GM19397 (cell line): ENCODE results near the gene ROR1.

ENCODE experiments used
- ATAC-seq: cut with Tn5 transposase; IDR thresholded peaks from one replicate; pipeline ENCODE4 v1.9.1; 2021; ENCODE audit warnings: mild to moderate bottlenecking, moderate library complexity; ENCODE audit not compliant: unreplicated experiment

Gene ROR1

GRCh38 chr1:64046243-64046642 lies 272.4 kb downstream of the ROR1 start:
- ATAC-seq: no peak

DNA sequence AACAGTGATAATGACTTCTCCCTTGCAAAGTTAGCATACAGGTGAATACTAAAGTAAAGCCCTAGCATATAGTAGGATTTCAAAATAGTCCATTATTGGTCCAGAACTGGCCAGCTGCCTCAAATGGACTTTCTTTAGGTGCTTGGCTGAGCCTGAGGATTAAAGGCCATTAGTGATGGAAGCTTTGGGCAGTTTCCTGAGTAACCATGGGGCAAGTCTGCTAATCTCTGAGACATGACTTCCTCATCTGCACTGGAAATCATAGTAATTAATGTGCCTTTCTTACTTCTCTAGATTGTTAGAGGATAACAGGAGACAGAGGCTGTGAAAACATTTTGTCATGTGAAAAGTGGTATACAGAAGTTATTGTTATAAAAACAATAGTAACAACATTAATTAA lies 273.1 kb downstream of the ROR1 start:
- no peak for ATAC-seq

DNA sequence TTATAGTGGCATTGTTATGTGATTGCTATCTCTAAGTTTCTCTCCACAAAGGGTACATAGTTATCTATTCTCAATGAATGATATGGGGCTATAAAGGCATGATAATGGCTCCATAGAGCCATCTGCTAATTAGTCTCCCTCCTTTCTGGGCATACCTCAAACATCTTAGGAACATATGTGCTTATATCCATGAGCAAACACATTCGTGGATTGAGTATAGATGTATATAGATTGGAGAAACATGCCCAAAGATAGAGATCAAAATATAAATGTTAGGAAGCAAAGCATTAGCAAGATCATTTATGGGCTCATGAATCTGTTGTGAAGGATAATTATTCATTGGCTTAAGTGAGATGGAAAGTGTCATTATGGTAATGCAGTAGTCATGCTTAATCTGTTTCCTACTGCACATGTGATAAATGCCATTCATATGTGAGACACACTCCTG lies 273.8 kb downstream of the ROR1 start:
- no peak for ATAC-seq

DNA sequence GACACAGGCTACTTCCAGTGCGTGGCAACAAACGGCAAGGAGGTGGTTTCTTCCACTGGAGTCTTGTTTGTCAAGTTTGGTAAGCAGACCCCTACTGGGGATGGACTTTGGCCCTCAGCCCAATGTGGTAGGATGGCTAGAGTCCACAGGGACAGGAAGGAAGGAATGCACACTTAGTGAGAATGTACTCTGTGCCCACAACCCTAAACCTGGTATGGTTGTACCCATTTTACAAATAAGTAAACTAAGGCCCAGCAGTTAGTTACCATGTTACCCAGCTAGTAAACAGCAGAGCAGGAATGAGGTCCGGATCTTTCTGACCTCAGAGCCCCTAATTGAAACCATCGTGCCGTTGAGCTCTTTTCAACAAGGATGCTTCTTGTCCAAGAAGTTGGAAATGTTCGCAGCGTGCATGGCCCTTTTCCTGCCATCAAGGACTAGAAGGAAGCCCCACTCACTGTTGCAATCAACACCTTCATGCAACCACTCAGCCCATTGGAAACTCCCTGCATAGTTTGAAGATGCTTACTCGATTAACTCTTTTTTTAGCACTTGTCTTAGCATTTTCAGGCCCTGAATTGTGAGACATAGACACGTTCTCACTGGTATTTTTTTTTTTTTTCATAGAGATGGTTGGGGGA lies 276.2 kb downstream of the ROR1 start:
- no peak for ATAC-seq

GRCh38 chr1:64050601-64051000 lies 276.8 kb downstream of the ROR1 start:
- ATAC-seq: no peak

DNA sequence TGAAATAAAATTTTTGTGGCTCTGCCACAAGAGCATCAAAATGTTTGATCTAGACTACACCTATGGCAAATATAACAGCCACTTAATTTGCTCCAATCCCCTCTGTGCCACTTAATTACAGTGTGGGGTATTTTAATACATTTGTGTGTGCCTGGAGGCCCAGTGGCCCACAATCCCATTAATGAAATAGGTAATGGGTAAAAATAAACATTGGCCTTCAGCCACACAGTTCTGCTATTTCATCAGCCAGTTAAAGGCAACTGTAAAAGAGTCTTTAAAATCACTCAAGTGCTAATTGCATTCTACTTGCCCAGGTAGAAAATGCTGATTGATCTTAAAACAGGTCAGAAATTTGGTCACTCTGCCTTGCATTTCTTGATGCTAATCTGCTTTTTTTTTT lies 278.0 kb downstream of the ROR1 start:
- ATAC-seq: no peak

DNA sequence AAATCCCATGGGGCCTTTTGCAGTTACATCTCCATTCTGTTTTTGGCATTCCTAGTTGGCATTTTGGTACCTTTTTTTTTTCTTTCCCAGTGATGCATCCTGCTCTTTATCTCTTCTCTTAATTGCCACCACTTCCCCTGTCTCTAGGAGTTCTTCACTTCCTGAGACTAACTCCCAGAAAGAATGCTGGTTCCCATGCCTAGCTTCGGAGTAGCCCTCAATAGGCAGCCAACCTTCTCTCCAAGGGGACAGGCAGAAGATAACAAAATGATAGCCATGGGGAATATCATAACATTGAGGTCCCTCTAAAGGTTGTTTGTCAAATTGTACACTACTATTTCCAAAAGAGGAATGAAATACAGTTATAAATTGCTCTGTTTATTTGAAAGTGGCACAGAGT lies 279.0 kb downstream of the ROR1 start:
- no peak for ATAC-seq

DNA sequence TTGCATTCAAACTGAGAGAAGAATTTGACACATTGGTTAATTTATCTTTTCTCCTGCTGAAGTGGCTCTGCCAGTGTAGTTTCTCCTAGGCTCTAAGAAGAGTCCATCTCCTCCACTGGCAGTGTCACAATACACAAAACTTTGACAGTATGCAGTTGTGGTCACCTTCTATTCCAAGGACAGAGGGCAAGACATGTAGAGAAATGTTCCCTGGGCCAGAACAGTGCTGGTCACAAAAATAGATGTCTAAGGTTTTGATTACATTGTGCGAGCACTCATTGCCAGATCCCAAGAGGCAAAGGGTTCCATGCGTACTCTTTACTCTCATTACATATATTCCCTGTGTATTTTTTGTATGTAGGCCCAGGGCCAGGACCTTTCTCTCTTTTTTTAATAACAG lies 281.5 kb downstream of the ROR1 start:
- no peak for ATAC-seq

DNA sequence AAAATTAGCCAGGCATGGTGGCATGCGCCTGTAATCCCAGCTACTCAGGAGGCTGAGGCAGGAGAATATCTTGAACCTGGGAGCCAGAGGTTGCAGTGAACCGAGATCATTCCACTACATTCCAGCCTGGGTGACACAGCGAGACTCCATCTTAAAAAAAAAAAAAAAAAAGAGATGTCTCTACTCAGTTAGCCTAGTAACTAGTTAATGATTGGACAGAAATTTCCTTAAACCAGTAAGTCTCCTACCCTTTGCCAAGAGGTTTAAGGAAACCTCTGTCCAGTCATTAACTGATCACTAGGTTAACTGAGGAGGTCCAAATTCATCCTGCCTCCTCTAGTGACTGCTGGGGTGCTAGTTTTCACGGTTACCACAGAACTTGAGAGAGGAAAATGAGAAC lies 285.7 kb downstream of the ROR1 start:
- no peak for ATAC-seq

- no peak for ATAC-seq
These were observed 286.9 kb downstream of the ROR1 start for GRCh38 chr1:64060611-64061302.

GRCh38 chr1:64061430-64062104 lies 287.8 kb downstream of the ROR1 start:
- no peak for ATAC-seq

GRCh38 chr1:64062529-64062928 lies 288.7 kb downstream of the ROR1 start:
- ATAC-seq: no peak

DNA sequence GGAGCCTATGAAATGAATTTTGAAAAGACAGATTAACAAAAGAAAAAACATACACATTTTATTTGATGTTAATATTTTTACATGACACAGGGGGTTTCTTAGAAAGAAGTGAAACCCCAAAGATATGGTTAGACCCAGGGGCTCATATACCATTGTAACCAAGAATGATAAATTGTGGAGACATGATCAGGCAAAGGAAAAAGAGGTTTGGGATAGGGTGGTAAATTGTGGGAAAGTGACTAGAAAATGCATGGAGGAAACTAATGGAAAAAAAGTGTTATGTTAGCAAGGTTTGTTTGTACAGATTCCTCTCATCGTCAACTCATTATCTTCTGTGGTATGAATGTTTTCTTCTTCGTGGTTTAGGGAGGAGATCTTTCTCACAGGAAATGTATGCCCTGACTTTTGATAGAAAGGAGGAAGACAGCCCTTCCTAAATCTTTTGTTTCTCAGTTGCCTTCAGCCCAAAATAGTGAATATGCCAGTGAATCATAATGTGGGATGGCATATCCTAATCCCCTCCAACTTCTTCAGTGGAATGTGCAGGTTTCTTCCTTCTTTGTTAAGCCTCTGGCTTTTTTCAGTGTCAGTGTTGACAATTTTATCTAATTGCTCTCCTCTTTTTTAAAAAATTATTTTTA lies 289.2 kb downstream of the ROR1 start:
- ATAC-seq: no peak

DNA sequence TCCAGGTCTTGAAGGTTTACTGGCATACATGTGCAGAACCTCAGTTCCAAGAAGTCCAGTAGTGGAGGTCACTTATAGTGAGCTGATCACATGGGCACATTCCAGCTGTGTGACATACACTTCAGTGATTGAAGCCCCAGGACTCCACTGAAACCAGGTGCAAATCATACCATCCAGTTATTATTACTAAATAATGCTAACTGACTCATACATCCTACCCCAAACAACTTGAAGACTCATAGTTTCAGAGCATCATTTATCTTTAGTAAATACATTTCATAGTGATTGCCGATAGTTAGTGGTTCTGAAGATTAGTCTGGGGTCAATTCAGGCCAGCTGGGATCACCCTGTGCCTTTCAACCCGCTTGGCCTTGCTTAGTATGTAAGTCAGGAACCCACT lies 291.8 kb downstream of the ROR1 start:
- no peak for ATAC-seq

DNA sequence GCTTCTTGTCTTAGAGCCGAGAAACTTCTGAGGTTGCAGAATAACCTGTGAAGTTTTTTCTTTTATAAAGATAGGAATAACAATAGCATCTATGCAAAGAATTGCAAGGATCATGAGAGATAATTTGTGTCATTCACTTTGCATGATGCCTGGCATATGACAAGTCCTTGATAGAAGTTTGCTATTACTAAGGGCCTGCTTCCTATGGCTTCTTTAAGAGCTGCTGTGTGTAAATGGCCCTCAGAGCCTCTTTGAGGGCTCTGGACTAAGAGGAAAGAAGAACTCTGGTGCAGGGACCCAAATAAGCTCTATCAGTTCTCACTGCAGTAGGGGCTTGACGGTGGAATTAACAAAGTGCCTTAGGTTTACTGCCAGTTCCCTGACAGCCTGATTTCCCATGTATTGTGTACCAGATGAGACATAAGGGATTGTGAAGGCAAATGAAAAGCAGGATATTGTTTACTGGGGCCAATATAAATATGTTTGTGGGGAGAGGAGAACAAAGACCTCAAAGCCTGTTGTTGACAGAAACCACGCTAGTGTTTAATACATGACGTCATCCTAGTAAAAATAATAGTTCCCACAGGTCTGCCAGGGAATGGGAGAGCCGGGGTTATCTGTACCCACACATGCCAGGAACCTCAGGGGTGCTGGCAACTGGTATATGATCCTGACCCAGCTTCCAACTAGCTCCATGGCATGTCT lies 298.4 kb downstream of the ROR1 start:
- ATAC-seq: no peak

DNA sequence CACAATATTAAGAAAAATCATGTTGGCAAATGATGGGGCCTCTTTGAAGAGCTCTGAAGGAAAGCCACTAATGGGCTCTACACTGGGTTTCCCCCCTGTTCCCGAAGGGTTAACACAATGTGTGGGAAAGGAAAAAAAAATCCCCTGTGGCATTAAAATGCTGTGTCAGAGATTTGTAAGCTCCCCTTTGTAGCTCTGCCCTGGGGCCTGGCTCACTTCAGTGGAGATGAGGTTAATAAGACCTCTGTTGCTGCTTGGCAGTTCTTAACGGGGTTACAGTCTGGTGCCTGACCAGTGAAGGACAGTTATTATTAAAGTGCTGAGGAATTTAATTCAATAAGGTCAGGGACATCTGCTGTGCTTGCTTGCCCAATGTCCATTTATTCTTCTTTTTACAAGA lies 299.9 kb downstream of the ROR1 start:
- ATAC-seq: no peak

- ATAC-seq: no peak
These were observed 300.9 kb downstream of the ROR1 start for GRCh38 chr1:64074767-64075166.

DNA sequence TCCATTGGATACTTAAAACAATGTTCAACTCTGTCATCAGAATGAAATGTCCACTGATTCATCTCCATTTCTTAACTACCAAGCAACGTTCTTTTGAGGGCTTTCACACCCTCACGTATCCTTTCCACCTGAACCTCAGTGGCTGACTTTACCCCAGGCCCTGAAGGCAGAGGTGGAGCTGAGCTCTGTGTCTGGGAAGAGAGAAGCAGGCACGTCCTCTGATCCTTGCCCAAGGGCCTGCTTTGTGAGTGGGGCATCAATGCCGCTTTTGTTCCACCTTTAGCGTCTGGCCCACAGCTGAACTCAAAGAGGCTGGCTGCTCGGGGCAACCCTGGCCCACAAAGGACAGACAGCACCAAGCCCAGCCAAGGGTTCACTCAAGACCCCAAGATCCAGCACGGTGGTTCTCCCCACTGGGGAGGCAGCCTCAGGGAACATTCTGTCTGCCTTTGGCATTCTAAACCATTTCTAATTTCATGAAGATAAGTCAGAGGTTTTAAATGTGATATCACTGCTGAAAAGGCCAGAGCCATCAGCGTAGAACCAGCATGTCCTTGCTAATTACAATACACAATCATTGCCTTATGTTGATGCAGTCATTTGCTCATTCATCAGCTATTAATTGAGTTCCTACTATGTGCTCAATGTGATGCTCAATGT lies 303.6 kb downstream of the ROR1 start:
- ATAC-seq: no peak

DNA sequence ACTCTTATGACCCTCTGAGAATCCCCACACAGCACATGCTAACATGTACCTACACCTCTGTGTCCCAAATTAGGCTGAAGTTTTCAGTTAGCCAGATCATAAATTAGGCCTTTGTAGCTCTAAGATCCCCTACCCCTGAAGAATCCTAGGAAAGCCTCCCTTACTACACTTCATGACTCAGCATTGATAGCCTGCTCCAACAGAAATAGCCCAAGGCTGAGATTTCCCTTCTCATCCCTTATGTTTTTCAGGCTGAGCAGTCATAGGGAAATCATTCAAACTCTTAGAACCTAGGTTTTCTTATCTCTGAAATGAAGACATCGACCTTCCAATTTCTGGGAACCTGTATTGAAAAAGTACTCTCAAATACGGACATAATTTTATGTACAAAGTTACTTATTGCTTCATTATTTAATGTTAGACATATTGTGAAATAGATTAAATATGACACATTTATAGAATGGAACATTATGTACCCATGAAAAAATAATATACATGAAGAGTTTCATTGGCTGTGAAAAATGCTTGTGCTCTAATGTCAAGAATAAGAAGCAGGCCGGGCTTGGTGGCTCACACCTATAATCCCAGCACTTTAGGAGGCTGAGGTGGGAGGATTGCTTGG lies 307.2 kb downstream of the ROR1 start:
- ATAC-seq: no peak

DNA sequence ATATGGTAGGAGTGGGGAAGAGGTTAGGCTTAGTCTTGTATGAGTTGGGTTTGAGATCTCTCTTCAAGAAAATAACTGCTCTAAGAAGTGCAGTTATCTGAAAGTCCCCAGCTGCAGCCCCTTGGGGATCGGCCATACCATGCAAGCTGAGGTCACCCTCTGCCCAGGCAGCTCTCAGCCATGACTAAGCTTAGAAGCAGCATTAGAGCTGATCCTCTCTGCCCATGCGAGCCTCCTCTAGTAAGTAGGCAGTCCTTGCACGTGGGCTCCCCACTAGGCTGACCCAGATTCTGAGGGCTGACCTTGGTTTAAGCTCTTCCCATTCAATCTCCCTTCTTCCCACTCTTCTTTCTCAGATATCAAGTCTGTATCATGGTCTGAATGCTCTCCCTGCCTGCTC lies 308.6 kb downstream of the ROR1 start:
- no peak for ATAC-seq
